CD1c-positive myeloid dendritic cell (primary cell): Measurements from ENCODE around the gene APOBEC3F.
"Not testable (repeated sequence)": the region's sequence is repeated elsewhere in the genome, so short reads cannot be mapped to it uniquely, and the experiment has no call there.

Experiments used
- DNase-seq: peaks from one replicate; pipeline ENCODE4 v3.0.0-alpha.2; 2016; ENCODE audit errors: extremely low spot score

APOBEC3F gene

GRCh38 chr22:39072581-39072981 lies 31.9 kb downstream of the APOBEC3F start:
- DNase-seq: not testable (repeated sequence)

DNA sequence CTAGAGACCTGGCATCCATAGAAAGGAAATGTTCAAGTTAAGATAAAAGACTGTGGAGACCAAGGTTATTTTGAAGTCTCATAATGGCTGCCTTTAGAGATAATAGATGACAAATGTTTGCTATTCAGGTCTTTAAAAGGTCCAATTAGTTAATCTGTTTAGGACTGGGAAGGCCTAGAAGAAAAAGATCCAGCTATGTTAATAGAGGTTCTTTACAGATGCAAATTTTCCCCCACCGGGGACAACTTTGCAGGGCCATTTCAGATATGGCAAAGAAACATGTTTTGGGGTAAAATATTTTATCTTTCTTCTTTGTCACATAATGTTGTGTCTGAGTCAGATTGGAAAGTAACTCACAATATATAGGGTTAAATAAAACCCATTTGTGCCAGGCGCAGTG lies 33.3 kb downstream of the APOBEC3F start:
- DNase-seq: no peak

GRCh38 chr22:39076155-39077025 lies 35.7 kb downstream of the APOBEC3F start:
- not testable (repeated sequence) for DNase-seq

- DNase-seq: peak; percentile 74
These were observed 36.6 kb downstream of the APOBEC3F start, which contains the start of gene APOBEC3G for GRCh38 chr22:39077026-39077840. TSS of gene APOBEC3G (plus strand) at chr22:39077275. CDS start at chr22:39077362, 87 bp downstream.

- not testable (repeated sequence) for DNase-seq
These were observed 37.2 kb downstream of the APOBEC3F start for GRCh38 chr22:39077912-39078311.

GRCh38 chr22:39078329-39078728 lies 37.7 kb downstream of the APOBEC3F start:
- DNase-seq: no peak

DNA sequence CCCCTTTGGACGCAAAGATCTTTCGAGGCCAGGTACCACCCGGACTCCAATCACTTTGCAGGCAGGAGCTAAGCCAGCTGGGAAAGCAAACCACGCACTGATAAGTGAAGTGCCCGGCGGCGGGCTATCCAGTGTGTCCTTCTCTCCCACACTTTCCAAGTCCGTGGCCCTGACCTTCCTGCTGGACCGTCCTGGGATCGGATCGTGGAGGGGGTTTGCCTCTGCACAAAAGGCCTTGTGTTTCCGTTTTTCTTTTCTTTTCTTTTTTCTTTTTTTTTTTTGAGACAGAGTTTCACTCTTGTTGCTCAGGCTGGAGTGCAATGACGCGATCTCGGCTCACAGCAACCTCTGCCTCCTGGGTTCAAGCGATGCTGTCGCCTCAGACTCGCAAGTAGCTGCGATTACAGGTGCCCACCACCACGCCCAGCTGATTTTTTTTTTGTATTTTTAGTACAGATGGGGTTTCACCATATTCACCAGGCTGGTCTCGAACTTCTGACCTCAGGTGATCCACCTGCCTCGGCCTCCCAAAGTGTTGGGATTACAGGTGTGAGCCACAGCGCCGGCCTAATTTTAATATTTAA lies 38.5 kb downstream of the APOBEC3F start:
- not testable (repeated sequence) for DNase-seq

DNA sequence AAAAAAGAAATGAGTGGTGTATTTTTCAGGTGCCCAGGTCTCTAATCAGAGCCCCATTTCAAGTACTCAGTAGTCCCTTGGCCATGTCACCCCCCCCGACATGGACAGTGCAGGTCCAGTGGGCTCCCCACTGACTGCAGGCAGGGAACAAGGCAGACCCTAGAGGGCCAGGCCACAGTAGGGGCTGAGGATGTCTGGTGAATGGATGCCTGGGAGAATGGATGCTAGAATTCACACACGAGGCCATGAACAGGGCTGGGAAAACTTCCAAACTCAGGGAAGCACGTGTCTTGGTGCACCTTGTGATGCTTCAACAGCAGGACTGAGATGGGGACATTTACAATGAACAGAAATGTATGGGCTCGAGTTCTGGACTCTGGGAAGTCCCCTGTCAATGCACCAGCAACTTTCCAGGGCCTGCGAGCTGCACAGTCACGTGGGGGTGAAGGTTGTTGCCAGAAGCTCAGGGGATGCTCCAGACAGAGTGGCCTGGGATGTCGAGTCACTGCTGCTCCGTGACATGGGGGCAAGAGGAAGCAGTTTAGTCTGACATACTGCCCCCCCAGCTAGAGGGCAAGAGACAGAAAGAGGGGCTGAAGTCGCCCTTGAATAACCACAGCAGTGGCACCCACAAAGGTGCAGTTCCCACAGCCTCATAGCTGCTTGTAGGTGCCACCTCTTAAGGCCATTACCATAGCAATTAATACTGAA lies 39.5 kb downstream of the APOBEC3F start:
- DNase-seq: no peak

GRCh38 chr22:39081016-39081415 lies 40.4 kb downstream of the APOBEC3F start:
- no peak for DNase-seq

DNA sequence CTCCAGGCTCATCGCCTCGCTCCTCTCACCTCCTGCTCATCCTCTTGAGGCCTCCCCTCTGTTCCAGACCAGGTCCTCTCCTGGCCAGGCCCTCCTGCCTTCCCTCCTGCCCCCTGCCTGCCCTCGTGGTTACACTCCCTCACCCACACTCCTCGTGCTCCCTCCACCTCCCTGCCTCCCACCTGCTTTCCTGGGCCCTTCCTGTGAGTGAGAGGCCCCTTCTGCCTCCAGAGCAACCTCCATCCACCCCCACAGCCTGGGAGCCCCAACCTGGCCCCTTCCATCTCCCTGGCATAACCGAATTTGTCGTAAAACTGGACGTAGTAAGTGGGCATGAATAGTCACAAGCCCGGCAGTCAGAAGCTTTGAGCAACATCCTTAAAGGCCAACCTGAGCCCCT lies 40.9 kb downstream of the APOBEC3F start:
- DNase-seq: no peak

GRCh38 chr22:39083212-39084165 lies 42.8 kb downstream of the APOBEC3F start:
- DNase-seq: no peak

DNA sequence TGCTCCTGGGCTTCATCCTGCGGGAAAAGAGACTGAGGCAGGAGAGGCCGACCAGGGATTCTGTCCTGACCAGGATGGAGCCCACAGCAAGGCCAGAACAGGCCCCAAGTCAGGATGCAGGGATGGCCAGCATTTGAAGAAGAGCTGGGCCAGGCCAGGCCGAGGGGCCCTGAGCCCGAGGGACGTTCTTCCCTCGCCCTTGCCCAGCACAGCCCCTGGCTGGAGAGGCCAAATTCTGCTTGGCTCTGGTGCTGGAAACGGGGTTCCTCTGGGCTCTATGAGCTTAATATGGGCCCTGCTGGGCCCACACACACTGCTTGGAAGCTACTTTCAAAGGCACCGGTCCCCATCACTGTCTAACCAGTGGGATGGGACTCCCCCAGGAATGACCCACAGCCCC lies 44.0 kb downstream of the APOBEC3F start:
- no peak for DNase-seq

- DNase-seq: no peak
These were observed 46.4 kb downstream of the APOBEC3F start for GRCh38 chr22:39087098-39087497.

DNA sequence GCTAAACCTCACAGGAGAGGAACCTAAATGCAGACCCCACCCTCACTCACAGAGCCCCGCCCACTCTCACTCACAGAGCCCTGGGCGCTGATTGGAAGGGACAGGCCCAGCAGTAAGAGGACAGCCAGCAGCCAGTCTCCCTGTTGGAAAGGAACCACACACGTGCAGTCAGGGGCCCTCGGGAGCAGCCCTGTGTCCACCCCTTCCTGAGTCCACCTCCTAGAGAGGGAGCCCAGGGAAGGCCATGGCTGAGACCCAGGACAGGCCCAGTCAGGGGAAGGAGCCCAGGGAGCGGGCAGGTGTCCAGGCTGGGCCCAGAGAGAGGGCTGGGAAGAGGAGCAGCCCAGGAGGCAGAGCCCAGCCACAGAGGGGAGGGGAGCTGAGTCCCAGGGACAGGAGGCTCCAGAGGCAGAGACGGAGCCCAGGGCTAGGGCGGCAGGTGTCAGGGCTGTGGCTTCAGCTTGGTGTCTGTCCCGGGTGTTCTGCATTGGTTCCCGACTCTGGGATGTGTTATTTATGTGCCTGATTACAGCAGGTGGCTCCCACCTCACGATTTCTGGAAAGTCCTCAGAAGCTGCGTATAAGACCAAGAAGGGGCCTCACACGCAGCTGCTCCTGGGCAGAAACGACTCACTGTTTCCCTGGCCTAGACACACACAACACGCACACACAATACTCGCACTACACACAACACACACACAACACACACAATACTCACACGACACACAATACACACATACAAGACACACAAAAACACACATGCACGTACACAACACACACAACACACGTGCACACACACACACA lies 47.4 kb downstream of the APOBEC3F start:
- DNase-seq: no peak

DNA sequence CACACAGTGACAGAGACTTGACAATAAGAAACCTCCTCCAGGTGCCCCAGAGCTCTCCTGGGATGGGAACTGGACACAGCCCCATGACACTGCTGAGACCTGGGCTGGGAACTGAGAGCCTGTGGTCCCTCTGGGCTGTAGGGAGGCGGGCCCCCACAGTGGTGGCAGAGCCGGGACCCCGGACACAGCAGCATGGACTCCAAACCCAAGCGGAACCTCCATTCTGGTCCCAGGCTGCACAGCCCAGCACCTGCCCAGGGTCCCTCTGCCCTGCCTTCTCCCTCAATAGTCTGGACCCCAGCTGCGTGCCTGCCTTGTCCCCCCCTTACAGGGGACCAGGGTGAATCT lies 48.0 kb downstream of the APOBEC3F start:
- DNase-seq: no peak

DNA sequence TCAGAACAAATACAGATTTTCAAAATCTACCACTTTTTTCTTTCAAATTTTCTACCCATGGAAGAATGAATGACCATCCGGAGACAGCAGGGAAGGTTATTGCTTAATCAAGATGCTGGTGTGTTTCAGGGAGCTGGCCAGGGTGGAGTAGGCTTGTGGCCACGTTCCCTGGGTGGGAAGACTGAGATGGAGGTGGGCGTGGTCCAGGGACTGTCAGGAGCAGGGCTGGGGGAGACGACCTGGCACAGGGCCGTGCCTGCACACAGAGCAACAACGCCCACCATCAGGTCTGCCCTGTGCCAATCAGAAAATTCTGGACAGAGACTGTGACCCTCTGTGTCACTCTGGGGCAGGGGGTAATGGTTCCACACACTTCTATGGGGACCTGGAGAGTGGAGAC lies 49.3 kb downstream of the APOBEC3F start:
- DNase-seq: no peak

DNA sequence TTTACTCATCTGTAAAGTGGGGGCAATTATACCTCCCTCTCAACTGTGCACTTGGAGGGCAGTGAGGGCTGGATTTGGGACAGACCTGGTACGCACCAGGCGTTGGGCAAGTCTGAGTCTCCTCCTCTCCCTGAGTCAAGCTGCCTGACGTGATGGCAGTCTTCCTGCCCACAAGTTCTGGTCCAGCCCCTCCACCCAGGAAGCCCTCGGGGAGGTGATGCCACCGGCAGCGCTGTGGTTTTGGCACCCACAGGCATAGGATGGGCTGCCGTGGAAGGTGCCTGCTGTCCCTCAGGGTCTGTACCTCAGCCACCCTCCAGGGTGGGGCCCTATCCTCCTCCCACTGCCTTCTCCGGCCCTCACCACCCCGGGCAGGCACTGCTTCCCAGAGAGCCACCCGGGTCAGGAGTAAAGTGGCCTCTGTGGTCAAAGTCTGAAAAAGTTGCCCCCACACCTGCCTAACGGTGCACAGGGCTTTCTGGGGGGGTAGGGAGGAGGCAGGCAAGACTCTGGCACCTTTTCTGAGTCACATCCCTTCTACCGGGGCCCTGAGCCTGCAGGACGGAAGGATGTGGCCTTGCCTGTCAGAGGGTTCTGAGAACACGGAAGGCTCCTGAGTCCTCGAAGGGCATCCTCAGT lies 49.9 kb downstream of the APOBEC3F start:
- peak; percentile 47 for DNase-seq

GRCh38 chr22:39091126-39092081 lies 50.7 kb downstream of the APOBEC3F start:
- no peak for DNase-seq
